Ascending aorta (tissue), 2 donors: Measurements from ENCODE around the gene UBL4A. TPM values are rescaled to one million over a fixed set of nuclear protein-coding genes. Genes with fewer than 3 reads are reported as not detected.

Source experiments
- DNase-seq, 2 donors: peaks; one replicate each; pipeline ENCODE4 v3.0.0-alpha.2; 2019; ENCODE audit warnings: low spot score in 2 of 2
- H3K27ac ChIP-seq, 2 donors: fragments of 200-600 bp; sonication (generic); one replicate each; pipeline ENCODE4 v1.5.1; 2016 to 2017; ENCODE audit warnings: mild to moderate bottlenecking in 1 of 2
- H3K27me3 ChIP-seq: fragments of 200-600 bp; sonication (generic); one replicate; pipeline ENCODE4 v1.5.1; 2017
- H3K36me3 ChIP-seq, 2 donors: fragments of 200-600 bp; sonication (generic); one replicate each; pipeline ENCODE4 v1.5.1; 2016
- H3K4me1 ChIP-seq, 2 donors: fragments of 200-600 bp; sonication (generic); one replicate each; pipeline ENCODE4 v1.5.1; 2016 to 2017; ENCODE audit warnings: mild to moderate bottlenecking in 1 of 2
- H3K4me3 ChIP-seq, 2 donors: fragments of 200-600 bp; sonication (generic); one replicate each; pipeline ENCODE4 v1.5.1; 2016 to 2017; ENCODE audit warnings: mild to moderate bottlenecking in 1 of 2
- H3K9me3 ChIP-seq, 2 donors: fragments of 200-600 bp; sonication (generic); one replicate each; pipeline ENCODE4 v1.5.1; 2016
- CTCF ChIP-seq, 3 experiments: fragments of 200-600 bp in 2 of 3; fragments of 450-650 bp in 1 of 3; sonication (generic) in 2 of 3; IDR thresholded peaks; one replicate each; pipeline ENCODE4 v1.5.1; 2016 to 2019; ENCODE audit warnings: antibody characterized with exemption in 3 of 3, mild to moderate bottlenecking in 1 of 3, moderate library complexity in 1 of 3
- intact Hi-C: fragments of 100-400 bp; cut with DNase I; formaldehyde crosslinking; loops from one replicate; pipeline ENCODE4 v1.15.1; 2023
- total RNA-seq: library from RNA; depleted of rRNA; stranded (reverse); fragments of >200 nt; gene quantifications from one replicate; pipeline ENCODE4 v1.1.0, GENCODE V29; 2016

The UBL4A gene
- total RNA-seq, 1 donor from 2014 or later = 127 TPM

GRCh38 chrX:154437971-154438893, 48.2 kb downstream of the UBL4A start:
- Histone ChIP-seq H3K36me3 (peaks cover 22 to 38% of the 10 kb centered on the region in 2 donors), H3K27me3 (no peaks in the 10 kb centered on the region), H3K4me3 (peak overlapping the region; percentile 62 to 90), H3K4me1 (peaks cover 3 to 8% of the 10 kb centered on the region in 2 donors), H3K27ac (peak overlapping the region; percentile 78 to 96), H3K9me3 (no peaks in the 10 kb centered on the region)
- intact Hi-C loops = loop anchor here (2.0 kb wide), 1 partner anchor 49 kb away; the partner anchor contains the start of gene UBL4A
- TF ChIP-seq CTCF (IDR thresholded peaks at IDR 0.05) = no peak
- no peak for DNase-seq

- Histone ChIP-seq H3K9me3 (no peaks in the 10 kb centered on the region), H3K27me3 (no peaks in the 10 kb centered on the region), H3K4me3 (peak within 1 kb of the TSS; percentile 62 to 90), H3K4me1 (peaks cover 3 to 8% of the 10 kb centered on the region in 2 donors), H3K36me3 (peaks cover 26 to 39% of the 10 kb centered on the region in 2 donors), H3K27ac (peak within 1 kb of the TSS; percentile 78 to 96)
- intact Hi-C loops = loop anchor here (1.0 to 2.0 kb wide), 2 partner anchors 9 to 50 kb away; partner anchors contain the start of genes ATP6AP1 and UBL4A
- DNase-seq = no peak
- TF ChIP-seq CTCF (IDR thresholded peaks at IDR 0.05) = no peak
These were observed 49.2 kb downstream of the UBL4A start, which contains the start of gene GDI1 for GRCh38 chrX:154436983-154437752. GDI1 (plus strand) TSS chrX:154437154; CDS start chrX:154437255, 101 bp downstream.

DNA sequence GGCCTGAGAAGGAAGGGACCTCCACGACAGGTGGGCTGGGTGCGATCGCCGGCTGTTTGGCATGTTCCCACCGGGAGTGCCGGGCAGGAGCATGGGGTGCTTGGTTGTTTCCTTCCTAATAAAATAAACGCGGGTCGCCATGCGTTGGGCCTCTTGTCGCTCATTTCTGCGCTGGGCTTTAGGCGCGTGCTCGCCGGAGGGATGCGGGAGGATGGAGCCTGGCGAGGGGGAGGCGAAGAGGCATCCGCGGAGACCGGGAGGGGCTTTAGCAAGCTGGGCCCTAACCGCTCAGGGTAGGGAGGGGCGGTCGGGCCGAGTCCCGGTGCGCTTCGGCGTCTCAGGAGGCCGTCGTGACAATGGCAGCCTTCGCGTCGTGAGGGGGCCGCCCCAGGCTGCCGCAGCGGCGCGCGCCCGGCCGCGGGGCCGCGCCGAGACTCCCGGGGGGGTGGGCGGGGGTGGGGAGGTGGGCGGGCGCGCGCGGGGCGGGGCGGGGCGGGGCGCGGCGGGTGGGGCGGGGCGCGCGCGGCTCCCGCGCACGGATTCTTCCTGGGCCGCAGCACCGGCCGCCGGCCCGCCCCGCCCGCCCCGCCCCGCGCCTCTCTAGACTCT, 49.9 kb downstream of the UBL4A start:
- no peaks in the 10 kb centered on the region for H3K27me3 ChIP-seq
- H3K4me3 ChIP-seq = peak overlapping the region; percentile 62 to 90
- H3K9me3 ChIP-seq = no peaks in the 10 kb centered on the region
- DNase-seq = no peak
- peaks cover 3 to 8% of the 10 kb centered on the region in 2 donors for H3K4me1 ChIP-seq
- peaks cover 26 to 32% of the 10 kb centered on the region in 2 donors for H3K36me3 ChIP-seq
- H3K27ac ChIP-seq = peak overlapping the region; percentile 78 to 96
- intact Hi-C loops = loop anchor here (1.0 to 2.0 kb wide), 2 partner anchors 8 to 50 kb away; partner anchors contain the start of genes ATP6AP1 and UBL4A
- TF ChIP-seq CTCF (IDR thresholded peaks at IDR 0.05) = no peak

DNA sequence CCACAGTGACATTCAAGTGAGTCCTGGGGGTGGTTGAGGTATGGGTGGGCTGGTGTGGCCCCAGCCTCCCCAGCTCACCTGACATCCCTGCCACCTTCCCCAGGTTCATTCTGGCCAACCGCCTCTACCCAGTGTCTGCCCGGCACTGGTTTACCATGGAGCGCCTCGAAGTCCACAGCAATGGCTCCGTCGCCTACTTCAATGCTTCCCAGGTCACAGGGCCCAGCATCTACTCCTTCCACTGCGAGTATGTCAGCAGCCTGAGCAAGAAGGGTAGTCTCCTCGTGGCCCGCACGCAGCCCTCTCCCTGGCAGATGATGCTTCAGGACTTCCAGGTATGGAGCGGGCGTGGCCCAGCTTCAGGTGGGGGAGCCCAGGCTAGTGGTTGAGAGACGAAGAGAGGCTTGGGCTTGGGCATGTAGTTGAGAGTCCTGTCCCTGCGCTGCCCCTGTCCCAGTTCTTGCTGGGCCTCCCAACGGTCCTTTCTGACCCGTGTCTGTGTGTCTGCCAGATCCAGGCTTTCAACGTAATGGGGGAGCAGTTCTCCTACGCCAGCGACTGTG, 51.2 kb downstream of the UBL4A start:
- Histone ChIP-seq H3K27ac (no peak overlapping the region), H3K36me3 (peaks cover 16 to 20% of the 10 kb centered on the region in 2 donors), H3K4me1 (peaks cover 3 to 8% of the 10 kb centered on the region in 2 donors), H3K9me3 (no peaks in the 10 kb centered on the region), H3K4me3 (no peak overlapping the region), H3K27me3 (no peaks in the 10 kb centered on the region)
- intact Hi-C loops = no loop called here
- DNase-seq = no peak
- TF ChIP-seq CTCF (IDR thresholded peaks at IDR 0.05) = no peak
